Measurements from ENCODE around the gene RBPMS2.
"Not testable (repeated sequence)": the region's sequence is repeated elsewhere in the genome, so short reads cannot be mapped to it uniquely, and the experiment has no call there.

The RBPMS2 gene

DNA sequence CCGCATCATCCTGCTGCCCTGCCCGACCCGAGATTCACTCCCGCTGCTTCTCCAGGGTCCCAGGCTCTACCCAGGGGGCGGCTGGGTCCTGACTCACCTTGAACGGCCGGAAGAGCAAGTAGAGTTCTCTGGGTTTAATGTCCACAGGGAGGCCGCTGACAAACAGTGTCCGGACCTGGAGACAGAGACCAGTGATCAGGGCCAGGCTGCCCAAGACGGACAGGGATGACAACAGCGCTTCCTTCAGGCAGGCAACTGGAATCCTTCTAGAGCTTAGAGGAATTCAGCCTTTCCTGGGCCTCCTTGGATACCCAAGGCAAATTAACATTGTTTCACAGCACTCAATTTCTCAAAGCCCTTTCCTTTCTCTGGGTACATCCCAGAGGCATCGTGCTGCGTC, 23.9 kb downstream of the RBPMS2 start:
- no peak for DNase-seq

DNA sequence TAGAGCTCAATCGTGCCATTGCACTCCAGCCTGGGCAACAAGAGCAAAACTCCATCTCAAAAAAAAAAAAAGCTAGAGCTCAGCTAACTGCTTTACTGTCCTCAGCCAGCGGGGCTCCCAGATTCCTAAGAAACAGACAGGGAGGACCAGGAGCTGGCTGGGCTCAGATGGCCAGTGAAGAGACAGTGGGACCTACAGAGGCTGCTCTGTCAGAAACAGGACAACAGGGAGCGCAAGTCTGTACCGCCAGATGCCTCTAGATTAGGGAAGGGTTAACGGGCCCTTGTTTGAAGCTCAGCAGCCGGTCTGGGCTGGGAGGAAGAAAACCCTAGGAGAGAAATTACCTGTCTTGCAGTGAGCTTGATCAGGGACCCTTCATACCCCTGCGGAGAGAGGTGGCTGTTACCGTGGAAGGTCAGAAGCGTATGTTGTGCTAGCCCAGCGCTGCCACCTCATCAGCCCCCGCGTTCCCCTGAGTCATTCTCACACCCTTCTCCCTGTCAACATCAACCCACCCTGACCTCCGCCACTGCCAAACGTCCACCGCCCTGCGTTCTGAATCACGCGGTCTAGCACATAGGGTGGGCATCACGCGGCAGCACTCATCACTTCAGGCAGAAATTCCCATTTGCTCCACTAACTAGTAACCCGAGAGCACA, 25.3 kb downstream of the RBPMS2 start:
- no peak for DNase-seq

DNA sequence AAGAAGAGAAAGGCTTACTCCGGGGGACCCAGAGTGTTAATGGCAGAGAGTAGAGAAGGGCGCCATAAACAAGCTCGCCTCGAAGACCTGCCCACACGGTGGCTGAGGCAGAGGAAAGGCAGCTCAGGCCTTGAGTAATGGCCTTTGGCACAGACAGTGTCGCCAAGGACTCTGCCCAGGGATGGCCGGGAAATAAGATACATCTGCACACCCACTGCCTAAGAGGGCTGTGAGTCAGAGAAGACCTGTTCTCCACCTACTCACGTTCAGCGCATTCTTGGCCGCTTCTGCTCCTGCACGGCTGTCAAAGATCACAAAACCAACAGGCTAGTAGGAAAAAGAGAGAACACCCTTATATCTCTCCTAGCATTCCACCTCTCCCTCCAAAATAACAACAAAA, 26.2 kb downstream of the RBPMS2 start:
- no peak for DNase-seq

DNA sequence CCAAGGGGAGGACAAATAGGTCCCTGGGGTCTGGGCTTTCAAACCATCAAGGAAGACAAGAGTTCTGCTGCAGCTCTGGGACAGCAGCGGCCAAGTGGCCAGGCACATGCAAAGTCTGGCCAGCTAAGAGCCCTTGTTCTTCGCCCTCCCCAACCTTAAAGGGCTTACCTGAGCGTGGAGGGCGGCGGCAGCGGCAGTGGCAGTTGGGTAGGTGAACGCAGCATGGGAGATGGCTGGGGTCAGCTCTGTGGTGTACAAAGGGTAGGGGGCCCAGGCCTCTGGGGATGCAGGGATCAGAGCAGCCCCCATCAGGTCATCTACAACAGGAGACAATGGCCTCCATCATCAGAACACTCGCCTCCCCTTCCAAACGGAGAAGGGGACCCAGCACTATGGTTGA, 27.1 kb downstream of the RBPMS2 start:
- DNase-seq: no peak

- DNase-seq: no peak
Observed at GRCh38 chr15:64747578-64747977, 27.8 kb downstream of the RBPMS2 start.

DNA sequence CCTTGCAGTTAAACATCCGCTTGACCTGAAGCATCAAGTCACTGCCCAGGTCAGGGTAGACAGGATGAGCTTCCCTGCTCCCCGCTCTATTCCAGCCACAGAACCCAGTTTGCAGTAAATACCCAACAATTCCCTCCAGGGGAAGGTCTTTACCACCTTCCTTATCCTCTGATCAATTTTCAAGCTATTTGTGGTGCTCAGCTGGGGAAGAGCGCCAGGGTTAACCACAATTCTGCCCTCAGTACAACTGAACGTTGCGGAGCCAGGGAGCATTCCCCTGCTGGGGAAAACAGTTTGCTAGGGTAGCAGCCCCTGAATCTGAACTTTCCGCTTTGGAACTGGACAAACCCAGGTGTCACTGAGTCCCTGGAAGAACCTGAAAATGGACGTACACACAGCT, 28.5 kb downstream of the RBPMS2 start:
- no peak for DNase-seq

DNA sequence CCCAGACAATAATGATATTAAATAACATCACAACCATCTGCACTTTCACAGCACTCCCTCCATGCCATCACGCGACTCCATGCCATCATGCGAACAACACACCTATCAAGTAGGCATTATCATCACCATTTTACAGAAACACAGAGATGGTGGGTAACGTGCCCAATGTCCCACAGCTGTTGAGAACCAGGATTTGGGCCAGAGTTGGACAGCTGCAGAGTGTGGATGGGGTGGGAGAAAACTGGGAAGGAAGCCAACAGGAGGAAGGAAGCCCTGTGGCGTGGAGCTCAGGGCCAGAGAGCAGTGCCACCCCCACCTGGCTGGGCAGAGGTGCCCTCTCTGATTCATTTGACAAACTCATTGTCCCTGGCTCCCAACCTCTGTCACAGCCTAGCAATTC, 29.0 kb downstream of the RBPMS2 start:
- DNase-seq: no peak

GRCh38 chr15:64743691-64744090, 31.7 kb downstream of the RBPMS2 start:
- DNase-seq: no peak

DNA sequence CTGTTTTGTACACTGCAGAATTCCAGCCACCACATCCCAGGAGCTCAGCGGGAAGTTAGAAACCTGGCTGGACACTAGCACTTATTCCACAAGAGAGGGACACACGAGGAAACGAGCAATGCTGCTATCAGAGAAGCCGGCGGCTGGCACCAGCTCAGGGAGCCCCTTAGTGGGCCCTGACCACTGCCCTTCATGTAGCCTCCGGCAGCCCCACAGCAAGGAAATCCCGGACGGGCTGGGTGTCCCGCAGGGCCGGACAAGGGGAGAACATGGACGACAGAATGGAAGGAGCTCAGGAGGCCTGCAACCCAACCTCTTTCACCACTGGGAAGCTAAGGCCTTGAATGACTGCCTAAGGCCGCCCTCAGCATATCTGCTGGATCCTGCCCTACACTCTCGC, 32.5 kb downstream of the RBPMS2 start:
- DNase-seq: no peak

DNA sequence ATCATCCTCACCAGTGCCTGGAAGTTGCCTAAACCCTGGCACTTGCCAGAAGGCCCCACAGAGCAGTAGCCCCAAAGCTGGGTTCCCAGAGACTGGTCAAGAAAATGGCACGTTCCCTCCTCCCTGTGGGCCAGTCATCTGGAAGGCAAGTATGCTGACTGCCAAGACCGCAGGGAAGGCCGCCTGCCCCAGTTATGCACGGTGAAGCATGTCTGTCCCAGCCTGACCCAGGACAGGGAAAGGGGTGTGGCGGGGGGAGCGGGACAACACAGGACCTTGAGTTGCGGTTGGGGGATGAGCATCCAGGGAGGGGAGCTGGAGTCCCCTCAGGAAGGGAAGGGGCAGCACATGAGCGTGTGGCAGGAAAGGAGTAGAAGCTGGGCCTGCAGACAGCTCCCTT, 33.0 kb downstream of the RBPMS2 start:
- DNase-seq: no peak

GRCh38 chr15:64741708-64742107, 33.7 kb downstream of the RBPMS2 start:
- DNase-seq: not testable (repeated sequence)

- peak in 1 of 5 experiments; percentile 8 for DNase-seq
Observed at GRCh38 chr15:64740311-64741170, 34.8 kb downstream of the RBPMS2 start.

DNA sequence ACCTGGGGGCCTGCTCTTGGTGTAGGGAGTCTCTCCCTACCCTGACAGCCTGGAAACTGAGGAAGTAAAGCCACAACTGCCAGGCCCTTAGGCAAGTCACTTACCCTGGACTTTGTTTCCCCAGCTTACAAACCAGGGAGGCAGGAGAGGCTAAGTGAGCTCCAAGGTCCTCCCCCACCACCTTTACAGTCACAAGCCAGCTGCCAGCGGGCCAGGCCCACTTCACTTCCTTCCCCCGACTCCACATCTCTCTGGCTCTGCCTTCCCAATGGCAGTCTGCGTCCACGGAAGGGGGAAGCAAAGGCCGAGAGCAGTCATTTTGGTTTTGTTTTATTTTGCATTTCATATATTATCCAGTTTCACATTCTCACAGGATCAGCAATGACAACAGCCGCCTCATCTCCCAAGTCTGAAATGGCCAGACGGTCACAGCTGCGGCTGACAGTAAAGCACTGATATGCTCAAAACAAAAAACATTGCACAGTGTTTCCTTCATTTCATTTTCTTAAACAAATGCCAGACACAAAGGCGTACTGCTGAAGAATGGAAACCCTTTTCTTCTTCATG, 35.7 kb downstream of the RBPMS2 start:
- no peak for DNase-seq

DNA sequence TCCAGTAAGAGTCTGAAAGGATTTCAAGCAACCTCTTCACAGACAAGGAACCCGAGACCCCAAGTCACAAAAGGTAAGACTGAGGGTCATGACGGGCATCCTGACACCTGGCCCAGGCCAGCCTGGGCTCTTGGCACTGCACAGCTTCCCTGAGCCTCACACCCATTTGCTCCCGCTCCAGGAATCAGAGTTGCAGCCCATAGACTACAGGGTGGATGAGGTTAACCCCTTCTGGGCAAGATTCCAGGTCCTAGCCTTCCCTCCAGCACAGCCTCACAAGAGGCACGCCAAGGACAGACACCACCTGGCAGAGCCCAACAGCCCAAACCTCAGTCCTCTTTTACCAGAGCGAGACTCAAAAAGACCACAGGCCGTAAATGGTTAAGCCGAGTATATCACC, 36.2 kb downstream of the RBPMS2 start:
- DNase-seq: no peak

- DNase-seq: no peak
Observed at GRCh38 chr15:64738226-64739095, 36.9 kb downstream of the RBPMS2 start.

DNA sequence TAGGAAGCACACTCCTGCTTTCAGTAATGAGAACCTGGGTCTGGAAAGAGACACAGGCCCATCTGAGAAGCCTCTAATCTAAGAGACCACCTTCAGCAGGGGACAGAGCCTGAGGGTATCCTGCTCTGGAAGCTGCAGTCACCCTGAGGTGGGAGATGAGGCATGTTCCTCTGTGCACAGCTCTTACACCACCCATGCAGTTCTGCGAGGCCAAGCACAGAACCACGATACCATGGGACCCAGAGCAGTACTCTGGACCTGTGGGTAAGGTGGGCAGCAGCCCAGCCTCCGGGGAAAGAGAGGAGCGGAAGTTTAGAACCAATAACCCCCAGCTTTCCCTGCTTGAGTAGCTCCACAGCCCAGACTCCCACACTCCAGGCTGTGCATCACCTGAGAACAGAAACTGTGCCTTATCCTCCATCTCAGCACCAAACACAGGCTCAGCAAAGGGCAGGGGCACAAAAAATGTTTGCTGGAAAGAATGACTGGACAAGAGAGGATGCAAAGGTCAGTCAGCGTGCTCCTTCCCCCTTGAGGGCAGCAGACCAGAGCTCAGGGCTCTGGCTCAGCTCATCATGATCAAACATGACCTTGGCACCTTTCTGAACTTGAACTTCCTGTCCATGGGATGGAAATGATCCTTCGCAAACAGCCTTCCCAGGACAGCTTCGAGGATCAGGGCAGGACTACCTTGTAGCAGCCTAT, 43.1 kb downstream of the RBPMS2 start:
- no peak for DNase-seq

GRCh38 chr15:64731805-64732151, 43.6 kb downstream of the RBPMS2 start:
- no peak for DNase-seq

- DNase-seq: peak; percentile 57 to 80 (median 75)
Observed at GRCh38 chr15:64731012-64731804, 44.2 kb downstream of the RBPMS2 start.

DNA sequence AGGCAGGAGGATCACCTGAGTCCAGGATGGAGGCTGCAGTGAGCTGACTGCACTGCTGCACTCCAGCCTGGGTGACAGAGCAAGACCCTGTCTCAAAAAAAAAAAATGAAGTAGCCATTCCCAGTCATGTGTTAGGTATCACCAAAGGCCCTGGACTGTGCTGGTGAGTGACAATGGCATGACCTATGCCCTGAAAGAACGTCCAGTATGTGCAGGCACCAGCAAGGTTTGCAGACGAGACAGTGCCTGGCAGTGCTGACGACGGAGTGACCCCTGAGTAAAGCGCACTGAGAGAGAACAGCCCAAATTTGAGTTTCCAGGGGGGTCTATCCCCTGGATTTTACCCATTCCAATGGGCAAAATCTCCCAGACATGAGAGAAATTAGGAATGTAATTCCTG, 45.2 kb downstream of the RBPMS2 start:
- no peak for DNase-seq

- DNase-seq: no peak
Observed at GRCh38 chr15:64720188-64720587, 55.2 kb downstream of the RBPMS2 start.

DNA sequence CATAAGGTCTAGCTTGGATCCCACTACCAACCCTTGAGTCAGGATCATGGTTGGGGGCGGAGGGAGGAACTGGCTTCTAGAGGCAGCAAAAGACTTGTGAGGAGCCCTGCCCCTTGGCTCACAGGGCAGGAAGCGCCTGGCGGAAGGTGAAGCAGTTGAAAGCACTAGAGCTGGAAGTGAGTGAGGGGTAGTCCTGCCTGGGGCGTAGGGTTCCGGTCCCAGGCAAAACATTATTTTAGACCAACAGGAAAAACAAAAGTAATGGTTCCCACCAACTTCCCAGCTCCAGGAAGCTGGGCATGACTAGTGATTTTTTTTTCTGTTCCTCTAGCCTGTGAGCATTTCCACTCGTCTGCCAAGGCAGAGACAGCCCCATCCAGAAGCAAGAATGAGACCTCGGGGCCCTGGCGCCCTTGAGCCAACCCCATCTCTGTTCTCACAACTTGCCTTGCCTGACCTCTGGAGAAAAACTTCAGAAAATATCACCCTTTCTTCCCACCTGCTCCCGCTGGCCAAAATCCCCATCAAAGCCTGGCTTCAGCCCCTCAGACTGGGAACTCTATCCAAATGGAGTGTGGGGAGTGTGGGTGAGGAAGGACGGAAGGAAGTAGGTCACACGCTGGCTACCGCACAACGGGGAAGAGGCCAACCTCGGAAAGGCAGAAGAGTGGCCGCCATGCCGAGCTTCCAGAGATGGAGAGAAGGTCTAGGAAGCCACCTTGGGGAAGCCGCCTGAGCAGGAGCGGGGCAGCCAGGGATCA, 57.5 kb downstream of the RBPMS2 start:
- DNase-seq: no peak
